SK-N-SH treated with all-trans-retinoic acid at 6 μM for 48 hours (cell line): ENCODE data around the gene AUTS2.

Experiments
- ATAC-seq: fragments of 200-7000 bp; cut with Tn5 transposase; 3 replicates; pipeline ENCODE4 v1.9.1; 2020; ENCODE audit warnings: mild to moderate bottlenecking, moderate library complexity
- ARNTL ChIP-seq: fragments of 450-650 bp; formaldehyde crosslinking; IDR thresholded peaks from 2 replicates; pipeline ENCODE4 v1.5.0; 2020; ENCODE audit warnings: low read depth, mild to moderate bottlenecking, moderate library complexity, borderline replicate concordance
- BACH2 ChIP-seq: fragments of 250-450 bp; sonication (Bioruptor Pico); IDR thresholded peaks from 2 replicates; pipeline ENCODE4 v1.9.0; 2021; ENCODE audit warnings: mild to moderate bottlenecking, borderline replicate concordance
- CREB5 ChIP-seq: fragments of 250-450 bp; sonication (Bioruptor Pico); IDR thresholded peaks from 2 replicates; pipeline ENCODE4 v1.5.1; 2020; ENCODE audit warnings: low read depth, mild to moderate bottlenecking, moderate library complexity
- CSDC2 ChIP-seq: fragments of 250-450 bp; sonication (Bioruptor Pico); IDR thresholded peaks from 2 replicates; pipeline ENCODE4 v1.5.0; 2020; ENCODE audit warnings: mild to moderate bottlenecking, moderate library complexity
- CSRNP3 ChIP-seq: fragments of 250-450 bp; sonication (Bioruptor Pico); IDR thresholded peaks from 2 replicates; pipeline ENCODE4 v1.5.1; 2021; ENCODE audit warnings: mild to moderate bottlenecking, moderate library complexity
- ESRRG ChIP-seq: fragments of 250-450 bp; sonication (Bioruptor Pico); IDR thresholded peaks from 2 replicates; pipeline ENCODE4 v1.6.1; 2021; ENCODE audit warnings: mild to moderate bottlenecking
- GLIS3 ChIP-seq: fragments of 250-450 bp; sonication (Bioruptor Pico); IDR thresholded peaks from 2 replicates; pipeline ENCODE4 v1.5.0; 2020; ENCODE audit warnings: mild to moderate bottlenecking, moderate library complexity
- ISL1 ChIP-seq: fragments of 250-450 bp; sonication (Bioruptor Pico); IDR thresholded peaks from 2 replicates; pipeline ENCODE4 v2.1.2; 2022; ENCODE audit warnings: mild to moderate bottlenecking, moderate library complexity
- PATZ1 ChIP-seq: fragments of 250-450 bp; sonication (Bioruptor Pico); IDR thresholded peaks from 2 replicates; pipeline ENCODE4 v1.8.0; 2020; ENCODE audit warnings: mild to moderate bottlenecking, moderate library complexity, borderline replicate concordance
- POU6F1 ChIP-seq: fragments of 250-450 bp; sonication (Bioruptor Pico); IDR thresholded peaks from 2 replicates; pipeline ENCODE4 v1.8.0; 2021; ENCODE audit warnings: low read depth, mild to moderate bottlenecking, moderate library complexity, borderline replicate concordance
- PPARA ChIP-seq: fragments of 250-450 bp; sonication (Bioruptor Pico); IDR thresholded peaks from 2 replicates; pipeline ENCODE4 v1.5.0; 2020; ENCODE audit warnings: mild to moderate bottlenecking, borderline replicate concordance
- SNAI2 ChIP-seq: fragments of 250-450 bp; sonication (Bioruptor Pico); IDR thresholded peaks from 2 replicates; pipeline ENCODE4 v1.5.0; 2020; ENCODE audit warnings: mild to moderate bottlenecking, moderate library complexity
- TOX ChIP-seq: fragments of 250-450 bp; sonication (Bioruptor Pico); IDR thresholded peaks from 2 replicates; pipeline ENCODE4 v1.8.0; 2021; ENCODE audit warnings: mild to moderate bottlenecking, moderate library complexity, borderline replicate concordance
- TSHZ2 ChIP-seq: fragments of 250-450 bp; sonication (Bioruptor Pico); IDR thresholded peaks from 2 replicates; pipeline ENCODE4 v1.5.0; 2020; ENCODE audit warnings: mild to moderate bottlenecking, moderate library complexity
- ZC3H10 ChIP-seq: fragments of 250-450 bp; sonication (Bioruptor Pico); IDR thresholded peaks from 2 replicates; pipeline ENCODE4 v1.5.1; 2021; ENCODE audit warnings: mild to moderate bottlenecking, moderate library complexity
- ZFP3 ChIP-seq: fragments of 250-450 bp; sonication (Bioruptor Pico); IDR thresholded peaks from 2 replicates; pipeline ENCODE4 v1.5.0; 2020; ENCODE audit warnings: mild to moderate bottlenecking, moderate library complexity
- ZFP30 ChIP-seq: fragments of 450-650 bp; formaldehyde crosslinking; IDR thresholded peaks from 2 replicates; pipeline ENCODE4 v1.5.0; 2022; ENCODE audit warnings: mild to moderate bottlenecking, moderate library complexity
- ZNF565 ChIP-seq: fragments of 450-650 bp; formaldehyde crosslinking; conservative IDR thresholded peaks from 2 replicates; pipeline ENCODE4 v1.5.0; 2020; ENCODE audit warnings: low read depth, mild to moderate bottlenecking, moderate library complexity
- ZNF70 ChIP-seq: fragments of 450-650 bp; formaldehyde crosslinking; IDR thresholded peaks from 2 replicates; pipeline ENCODE4 v1.5.0; 2020; ENCODE audit warnings: mild to moderate bottlenecking, moderate library complexity
- ZNF8 ChIP-seq: fragments of 450-650 bp; formaldehyde crosslinking; IDR thresholded peaks from 2 replicates; pipeline ENCODE4 v1.5.0; 2020; ENCODE audit warnings: mild to moderate bottlenecking, moderate library complexity

Gene AUTS2

GRCh38 chr7:70749831-70750230, 1151.6 kb downstream of the AUTS2 start (continued):
- TF ChIP-seq ARNTL (CRISPR knock-in tag) (no peak), PATZ1 (no peak), ZNF565 (CRISPR knock-in tag) (no peak), CSDC2 (CRISPR knock-in tag) (no peak)

- TF ChIP-seq ARNTL (CRISPR knock-in tag) (no peak), TOX (CRISPR knock-in tag) (no peak), POU6F1 (CRISPR knock-in tag) (no peak), CREB5 (CRISPR knock-in tag) (no peak), ZC3H10 (CRISPR knock-in tag) (no peak), ISL1 (CRISPR knock-in tag) (no peak), ZFP3 (CRISPR knock-in tag) (no peak), CSRNP3 (CRISPR knock-in tag) (no peak), ZNF70 (no peak), SNAI2 (CRISPR knock-in tag) (no peak), CSDC2 (CRISPR knock-in tag) (no peak), GLIS3 (no peak)
These were observed 1153.6 kb downstream of the AUTS2 start for GRCh38 chr7:70751895-70752294.

GRCh38 chr7:70752794-70753241, 1154.5 kb downstream of the AUTS2 start:
- TF ChIP-seq SNAI2 (CRISPR knock-in tag) (no peak), CREB5 (CRISPR knock-in tag) (no peak), BACH2 (CRISPR knock-in tag) (no peak), ZC3H10 (CRISPR knock-in tag) (no peak), GLIS3 (no peak), ESRRG (CRISPR knock-in tag) (no peak), PPARA (CRISPR knock-in tag) (no peak), ZNF8 (no peak), ZNF565 (CRISPR knock-in tag) (no peak), ZFP30 (CRISPR knock-in tag) (no peak), TSHZ2 (CRISPR knock-in tag) (no peak), CSRNP3 (CRISPR knock-in tag) (no peak), ZNF70 (no peak), ISL1 (CRISPR knock-in tag) (no peak), ARNTL (CRISPR knock-in tag) (no peak)
- no peak for ATAC-seq

More at GRCh38 chr7:70751895-70752294, 1153.6 kb downstream of the AUTS2 start:
- ATAC-seq = no peak; the same call in 2 of the 3 replicates
